ENCODE results near the gene PIMREG.

DNA sequence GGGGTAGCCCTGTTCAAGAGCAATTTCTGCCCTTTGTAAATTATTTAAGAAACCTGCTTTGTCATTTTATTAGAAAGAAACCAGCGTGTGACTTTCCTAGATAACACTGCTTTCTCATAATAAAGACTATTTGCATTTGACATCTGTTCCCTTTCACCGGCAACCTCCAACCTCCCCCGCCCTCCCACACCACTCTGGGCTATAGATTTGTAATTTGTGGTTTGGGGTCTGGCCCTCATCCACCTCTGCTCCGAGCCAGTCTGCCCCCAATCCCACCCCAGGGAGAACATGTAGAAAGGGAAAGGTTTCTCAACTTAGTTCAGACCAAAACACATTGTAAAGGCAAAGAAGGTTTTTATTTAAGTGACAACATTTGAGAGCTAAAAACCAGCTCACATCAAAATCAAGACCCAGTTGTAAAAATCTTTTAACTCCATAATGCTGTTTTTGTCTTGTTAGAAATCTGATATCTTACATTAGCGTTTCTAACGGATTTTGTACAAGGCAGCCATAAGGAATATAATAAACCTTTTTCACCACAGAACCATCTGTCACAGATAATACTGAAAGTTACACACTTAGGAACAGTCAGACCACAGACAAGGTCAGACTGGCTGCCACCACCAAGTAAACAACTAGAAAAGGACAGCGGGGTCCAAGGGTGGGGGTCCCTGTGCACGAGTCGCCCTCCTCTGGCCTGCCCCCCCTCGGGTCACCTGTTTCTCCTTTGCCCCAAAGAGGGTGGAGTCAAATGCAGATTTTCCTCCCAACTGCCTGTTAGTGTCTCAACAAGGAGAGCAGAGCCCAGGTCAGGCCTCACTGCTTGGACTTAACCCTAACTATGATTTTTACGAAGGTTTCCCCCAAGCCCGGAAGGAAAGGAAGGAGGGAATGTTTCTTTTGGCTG lies 6.9 kb downstream of the PIMREG start:
- TF ChIP-seq CTCF (IDR thresholded peaks at IDR 0.05) (no peak), POLR2A (IDR thresholded peaks at IDR 0.05) (no peak)
